GM18858 (cell line): ENCODE measurements around the gene RPS14.
"Not testable (repeated sequence)": the region's sequence is repeated elsewhere in the genome, so short reads cannot be mapped to it uniquely, and the experiment has no call there.

ENCODE experiments used
- ATAC-seq: cut with Tn5 transposase; IDR thresholded peaks from one replicate; pipeline ENCODE4 v1.9.1; 2021; ENCODE audit not compliant: unreplicated experiment

The RPS14 gene

DNA sequence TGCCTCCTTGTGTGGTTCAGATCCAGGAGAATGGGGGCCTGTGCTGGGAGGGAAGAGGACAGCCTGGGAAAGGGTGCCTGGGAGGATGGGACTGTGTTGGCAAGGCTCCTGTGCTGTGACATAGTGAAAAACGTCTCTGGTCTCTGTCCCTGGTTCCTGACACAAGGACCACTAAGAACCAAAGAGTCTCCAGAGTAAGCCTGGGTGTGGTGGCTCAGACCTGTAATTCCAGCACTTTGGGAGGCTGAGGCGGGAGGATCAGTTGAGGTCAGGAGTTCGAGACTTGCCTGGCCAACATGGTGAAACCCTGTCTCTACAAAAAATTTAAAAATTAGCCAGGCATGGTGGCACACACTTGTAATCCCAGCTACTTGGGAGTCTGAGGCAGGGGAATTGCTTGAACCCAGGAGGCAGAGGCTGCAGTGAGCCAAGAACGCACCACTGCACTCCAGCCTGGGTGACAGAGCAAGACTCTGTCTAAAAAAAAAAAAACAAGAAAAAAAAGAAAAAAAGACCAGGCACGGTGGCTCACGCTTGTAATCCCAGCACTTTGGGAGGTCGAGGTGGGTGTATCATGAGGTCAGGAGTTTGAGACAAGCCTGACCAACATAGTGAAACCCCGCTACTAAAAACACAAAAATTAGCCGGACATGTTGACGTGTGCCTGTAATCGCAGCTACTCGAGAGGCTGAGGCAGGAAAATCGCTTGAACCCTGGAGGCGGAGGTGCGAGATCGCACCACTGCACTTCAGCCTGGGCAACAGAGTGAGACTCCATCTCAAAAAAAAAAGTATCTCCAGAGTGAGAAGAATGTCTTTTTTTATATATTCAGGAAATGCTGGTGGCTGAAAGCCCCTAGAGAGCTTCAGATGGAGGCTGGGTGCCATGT lies 35.4 kb downstream of the RPS14 start:
- not testable (repeated sequence) for ATAC-seq

DNA sequence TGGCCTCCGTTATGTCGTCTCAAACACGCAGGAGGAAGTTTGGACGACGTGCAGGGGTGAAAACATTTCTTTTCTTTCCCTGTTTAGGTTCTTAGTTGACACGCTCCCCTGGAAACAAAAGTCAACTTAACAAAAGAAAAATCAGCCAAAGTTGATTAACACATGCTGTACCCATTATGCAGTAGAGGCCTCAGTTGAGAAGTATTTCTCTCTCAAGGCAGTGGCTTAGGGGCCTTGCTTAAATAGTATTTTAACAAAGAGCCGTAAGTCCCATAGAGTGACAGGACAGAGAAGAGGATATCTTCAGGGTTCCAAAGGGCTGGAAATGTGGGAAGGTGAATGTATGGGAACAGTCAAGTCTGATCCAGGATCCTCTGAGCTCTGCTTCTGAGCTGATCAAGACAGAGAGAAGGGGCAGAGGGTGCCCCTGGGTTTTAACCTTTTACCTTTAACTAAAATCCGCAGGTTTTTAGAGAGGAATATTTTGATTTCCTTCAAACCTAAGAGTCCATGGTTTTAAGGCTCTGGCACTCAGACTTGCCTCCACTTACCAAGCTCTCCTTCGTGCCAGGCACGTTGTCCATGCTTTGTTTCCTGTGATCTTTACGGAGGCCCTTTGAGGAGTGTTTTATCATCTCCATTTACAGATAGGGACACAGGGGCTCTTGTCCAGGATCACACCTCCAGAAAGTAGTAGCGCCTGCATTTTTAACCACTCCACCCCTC lies 36.2 kb downstream of the RPS14 start:
- no peak for ATAC-seq

GRCh38 chr5:150412319-150413175 lies 37.0 kb downstream of the RPS14 start, which contains the start of gene CD74:
Gene CD74 (minus strand): TSS chr5:150412910. CDS start chr5:150412749, 161 bp downstream.
- ATAC-seq = peak; percentile 63

DNA sequence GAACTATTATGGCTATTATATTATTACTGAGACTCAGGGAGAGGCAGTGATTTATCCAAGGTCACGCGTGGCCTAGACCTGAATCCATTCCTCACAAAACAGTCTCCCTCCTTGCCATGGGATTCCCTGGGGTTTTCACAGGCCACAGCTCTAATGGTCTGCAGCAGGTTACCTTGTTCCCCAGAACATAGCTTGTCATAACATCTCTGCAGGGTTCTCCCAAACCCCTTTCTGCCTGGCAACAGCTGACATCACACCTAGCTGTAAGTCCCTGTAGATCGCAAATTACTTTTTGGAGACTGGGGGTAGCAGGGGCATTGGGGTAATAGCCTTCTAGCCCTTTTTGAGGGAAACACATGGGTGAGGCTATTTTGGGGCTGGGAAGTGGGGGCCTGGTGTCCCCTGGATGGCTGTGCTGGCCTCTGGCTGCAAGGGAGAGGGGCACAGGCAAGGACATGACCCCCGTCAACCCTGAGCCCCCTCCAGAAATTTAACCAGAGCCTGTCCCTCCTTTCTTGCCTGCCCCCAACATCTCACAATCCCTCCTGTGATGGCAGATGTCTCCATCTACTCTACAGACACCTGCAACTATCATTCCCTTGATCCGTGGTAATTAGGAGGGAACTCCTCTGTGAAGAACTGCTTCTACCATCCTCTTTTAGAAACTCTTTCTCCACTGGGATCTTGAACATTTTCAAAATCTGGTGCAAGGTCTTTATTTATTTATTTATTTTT lies 38.1 kb downstream of the RPS14 start:
- ATAC-seq = no peak

GRCh38 chr5:150410524-150411244 lies 38.9 kb downstream of the RPS14 start:
- ATAC-seq = no peak

GRCh38 chr5:150409638-150410523 lies 39.7 kb downstream of the RPS14 start:
- peak; percentile 17 for ATAC-seq

- no peak for ATAC-seq
Observed at GRCh38 chr5:150408231-150408943, 41.2 kb downstream of the RPS14 start.

DNA sequence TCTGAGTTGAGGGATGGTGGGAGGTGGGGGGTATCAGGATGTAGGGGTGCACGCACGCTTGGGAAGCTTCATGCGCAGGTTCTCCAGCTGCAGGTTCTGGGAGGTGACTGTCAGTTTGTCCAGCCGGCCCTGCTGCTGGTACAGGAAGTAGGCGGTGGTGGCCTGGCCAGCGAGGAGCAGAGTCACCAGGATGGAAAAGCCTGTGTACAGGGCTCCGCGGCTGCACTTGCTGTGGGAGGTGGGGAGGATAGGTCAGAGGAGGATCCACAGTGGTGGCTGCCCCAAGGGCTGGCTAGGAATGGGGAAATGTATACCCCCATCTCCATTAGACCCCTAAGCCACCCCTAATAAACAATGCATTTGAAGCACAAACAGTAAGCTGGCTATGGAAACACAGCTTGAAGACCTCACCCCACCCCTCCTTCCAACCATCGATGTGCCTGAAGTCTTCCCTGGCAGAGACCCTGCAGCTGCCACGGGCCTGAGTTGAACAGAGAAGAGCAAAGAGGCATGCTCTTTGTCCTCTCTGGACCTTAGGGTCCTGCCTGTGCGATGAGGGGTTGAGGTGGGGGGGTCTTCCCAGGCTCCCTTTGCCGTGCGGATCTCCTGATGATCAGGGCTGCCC lies 42.3 kb downstream of the RPS14 start:
- no peak for ATAC-seq

DNA sequence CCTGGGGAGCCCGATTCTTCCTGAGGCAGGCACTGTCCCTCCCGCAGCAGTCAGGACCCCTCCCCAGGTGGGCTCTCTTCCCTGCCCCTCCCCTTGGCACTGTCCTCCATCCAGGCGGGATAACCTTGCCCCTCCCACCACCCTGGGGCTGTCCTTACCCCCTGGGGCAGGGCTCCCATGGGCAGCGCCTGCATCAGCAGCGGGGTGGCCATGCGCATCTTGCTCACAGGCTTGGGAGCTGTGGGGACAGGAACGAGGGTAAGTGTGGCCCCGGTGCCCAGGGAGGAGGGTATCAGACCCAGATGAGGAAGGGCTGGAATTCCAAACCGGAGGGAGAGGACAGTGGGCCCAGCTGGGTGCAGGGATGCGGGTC lies 42.8 kb downstream of the RPS14 start:
- ATAC-seq = no peak

DNA sequence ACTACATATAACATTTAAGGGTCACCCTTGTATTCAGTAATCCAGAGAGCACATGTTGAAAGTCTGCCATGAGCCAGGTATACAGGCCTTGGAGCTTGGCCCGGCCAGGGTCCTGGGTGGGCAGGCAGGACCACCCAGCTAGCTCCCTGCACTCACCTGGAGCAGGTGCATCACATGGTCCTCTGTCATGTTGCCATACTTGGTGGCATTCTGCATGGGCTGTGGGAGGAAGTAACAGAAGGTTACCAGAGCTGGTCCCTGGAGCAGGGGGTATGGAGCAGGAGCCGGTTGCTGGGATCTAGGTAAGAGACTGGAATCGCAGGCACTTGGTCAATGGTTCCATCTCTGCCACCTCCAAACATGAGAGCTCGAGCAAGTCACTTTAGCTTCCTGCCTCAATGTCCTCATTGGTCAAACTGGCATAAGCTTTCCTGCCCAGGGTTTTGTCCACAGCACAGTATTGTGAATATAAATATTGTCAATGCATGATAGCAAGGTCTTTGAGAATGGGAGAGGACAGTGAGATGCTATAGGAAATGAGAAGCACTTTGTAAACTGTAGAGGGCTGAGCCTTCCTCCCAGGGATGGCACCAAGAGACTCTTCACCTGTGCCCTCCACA lies 43.3 kb downstream of the RPS14 start:
- no peak for ATAC-seq

GRCh38 chr5:150404941-150405816 lies 44.4 kb downstream of the RPS14 start:
- no peak for ATAC-seq

- no peak for ATAC-seq
Observed at GRCh38 chr5:150404535-150404934, 45.0 kb downstream of the RPS14 start.

DNA sequence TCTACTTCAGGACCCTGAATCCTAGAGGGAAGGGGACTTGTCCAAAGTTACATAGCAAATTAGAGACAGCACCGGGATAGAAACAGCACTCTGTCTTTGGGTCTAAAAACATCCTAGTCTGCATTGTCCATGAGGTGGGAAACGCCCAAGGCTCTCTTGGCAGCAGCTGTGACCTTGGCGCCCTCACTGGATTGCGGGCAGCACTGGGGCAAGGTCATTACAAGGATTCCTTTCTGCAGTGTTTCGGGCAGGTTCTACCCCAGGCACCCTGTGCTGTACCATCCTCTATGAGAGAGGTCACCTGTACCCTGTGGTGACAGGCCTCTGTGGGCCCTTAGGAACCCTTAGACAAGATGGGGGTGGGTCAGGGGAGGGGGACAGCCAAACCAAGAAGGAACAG lies 45.4 kb downstream of the RPS14 start:
- no peak for ATAC-seq

GRCh38 chr5:150402901-150403342 lies 46.6 kb downstream of the RPS14 start:
- ATAC-seq = no peak

GRCh38 chr5:150402229-150402773 lies 47.2 kb downstream of the RPS14 start:
- ATAC-seq = no peak
